Measurements from ENCODE around the gene RTN4. TPM values are rescaled to one million over a fixed set of nuclear protein-coding genes. Genes with fewer than 3 reads are reported as not detected.
A peak's percentile ranks its signal among the peaks of the same experiment; 100 is the strongest.

RTN4 gene
- polyA plus RNA-seq, 3 donors, result 111 to 163 (median 158) TPM

GRCh38 chr2:55014962-55015939 lies 35.0 kb downstream of the RTN4 start:
- Mint-ChIP-seq H3K36me3 (peaks cover 0 to 3% of the 10 kb centered on the region in 2 donors), H3K27ac (peak overlapping the region in 5 of 7 donors; percentile 27 to 75 (median 56)), H3K9me3 (no peaks in the 10 kb centered on the region), H3K4me1 (peaks cover 63% of the 10 kb centered on the region), H3K27me3 (ENCODE audit: low read depth in 3 of 3) (no peaks in the 10 kb centered on the region), H3K4me3 (no peak overlapping the region)
- peak; percentile 68 for TF ChIP-seq CTCF (IDR thresholded peaks at IDR 0.05)
- intact Hi-C loops (cut with micrococcal nuclease), result loop anchor here (5.0 kb wide), 2 partner anchors 32 to 152 kb away; no protein-coding TSS in a partner anchor
- H4K20me1 ChIP-seq (ENCODE audit: insufficient read depth, low read length), result peaks cover 96% of the 10 kb centered on the region
- H3K79me2 ChIP-seq (ENCODE audit: insufficient read depth, low read length), result peaks cover 97% of the 10 kb centered on the region
- peak; percentile 30 to 56 (median 54) for DNase-seq
- no peak overlapping the region for H3K4me2 ChIP-seq (replicated peaks; ENCODE audit: extremely low read depth, low read length, poor library complexity, severe bottlenecking)
- WGBS (ENCODE audit: insufficient coverage), result 100% methylated on average over 2 of the region's 6 CpGs
- no peak overlapping the region for H3K4me3 ChIP-seq (replicated peaks in 1 of 3; ENCODE audit: low read depth in 2 of 3, low read length in 3 of 3)
- peaks cover 45 to 61% of the 10 kb centered on the region in 2 donors for H3K4me1 ChIP-seq (ENCODE audit: control insufficient read depth in 1 of 2, insufficient read depth in 2 of 2, low read length in 2 of 2)
- no peaks in the 10 kb centered on the region for H3K27me3 ChIP-seq (ENCODE audit: control insufficient read depth in 2 of 2, insufficient read depth in 2 of 2, low read length in 2 of 2)
- no peaks in the 10 kb centered on the region for H3K36me3 ChIP-seq (replicated peaks in 1 of 2; ENCODE audit: control insufficient read depth in 1 of 2, insufficient read depth in 2 of 2, low read length in 2 of 2)
- no peaks in the 10 kb centered on the region for H3K9me3 ChIP-seq (replicated peaks in 1 of 2; ENCODE audit: control insufficient read depth in 1 of 2, insufficient read depth in 1 of 2, low read length in 2 of 2)
- no peak overlapping the region for H3K27ac ChIP-seq (ENCODE audit: low read depth in 1 of 2, low read length in 2 of 2)
- no peak overlapping the region for H2AFZ ChIP-seq (ENCODE audit: insufficient read depth, low read depth, low read length, poor library complexity, severe bottlenecking)
- no peak overlapping the region for H3K9ac ChIP-seq (ENCODE audit: insufficient read depth, low read length, poor library complexity, severe bottlenecking)

GRCh38 chr2:55013936-55014335 lies 36.3 kb downstream of the RTN4 start:
- Histone ChIP-seq H3K27ac (ENCODE audit: low read depth in 1 of 2, low read length in 2 of 2) (no peak overlapping the region), H3K4me2 (replicated peaks; ENCODE audit: extremely low read depth, low read length, poor library complexity, severe bottlenecking) (no peak overlapping the region), H3K79me2 (ENCODE audit: insufficient read depth, low read length) (peaks cover 100% of the 10 kb centered on the region), H3K4me3 (replicated peaks in 1 of 3; ENCODE audit: low read depth in 2 of 3, low read length in 3 of 3) (no peak overlapping the region), H3K9ac (ENCODE audit: insufficient read depth, low read length, poor library complexity, severe bottlenecking) (no peak overlapping the region), H3K4me1 (ENCODE audit: control insufficient read depth in 1 of 2, insufficient read depth in 2 of 2, low read length in 2 of 2) (peaks cover 47 to 62% of the 10 kb centered on the region in 2 donors), H2AFZ (ENCODE audit: insufficient read depth, low read depth, low read length, poor library complexity, severe bottlenecking) (no peak overlapping the region), H3K9me3 (replicated peaks in 1 of 2; ENCODE audit: control insufficient read depth in 1 of 2, insufficient read depth in 1 of 2, low read length in 2 of 2) (no peaks in the 10 kb centered on the region), H3K36me3 (replicated peaks in 1 of 2; ENCODE audit: control insufficient read depth in 1 of 2, insufficient read depth in 2 of 2, low read length in 2 of 2) (no peaks in the 10 kb centered on the region), H4K20me1 (ENCODE audit: insufficient read depth, low read length) (peaks cover 99% of the 10 kb centered on the region), H3K27me3 (ENCODE audit: control insufficient read depth in 2 of 2, insufficient read depth in 2 of 2, low read length in 2 of 2) (no peaks in the 10 kb centered on the region)
- no CpG with 5 or more reads among the region's 1 CpG for WGBS (ENCODE audit: insufficient coverage)
- intact Hi-C loops (cut with micrococcal nuclease), result loop anchor here (5.0 kb wide), 1 partner anchor 33 kb away; no protein-coding TSS in a partner anchor
- Mint-ChIP-seq H3K4me1 (peaks cover 56% of the 10 kb centered on the region), H3K9me3 (no peaks in the 10 kb centered on the region), H3K27me3 (ENCODE audit: low read depth in 3 of 3) (no peaks in the 10 kb centered on the region), H3K27ac (no peak overlapping the region), H3K36me3 (peaks cover 0 to 3% of the 10 kb centered on the region in 2 donors), H3K4me3 (no peak overlapping the region)
- DNase-seq, result no peak
- TF ChIP-seq CTCF (IDR thresholded peaks at IDR 0.05), result no peak
